Mucosa of descending colon (tissue), 3 donors: ENCODE results near the gene NUP42. TPM values are rescaled to one million over a fixed set of nuclear protein-coding genes. Genes with fewer than 3 reads are reported as not detected.
A peak's percentile ranks its signal among the peaks of the same experiment; 100 is the strongest.

Experiments used
- ATAC-seq: fragments of 200-7000 bp; cut with Tn5 transposase; one replicate; pipeline ENCODE4 v1.9.1; 2020; ENCODE audit warnings: mild to moderate bottlenecking, moderate library complexity
- DNase-seq, 3 donors: peaks; one replicate each; pipeline ENCODE4 v3.0.0-alpha.2; 2020
- H3K36me3 ChIP-seq: fragments of 200-600 bp; one replicate; pipeline ENCODE4 v1.8.0; 2021; ENCODE audit warnings: low read depth, mild to moderate bottlenecking
- H3K4me1 ChIP-seq: fragments of 200-600 bp; one replicate; pipeline ENCODE4 v1.8.0; 2021; ENCODE audit warnings: low read depth, mild to moderate bottlenecking
- H3K4me3 ChIP-seq: fragments of 200-600 bp; one replicate; pipeline ENCODE4 v1.8.0; 2021; ENCODE audit warnings: mild to moderate bottlenecking
- H3K9me3 ChIP-seq: fragments of 200-600 bp; one replicate; pipeline ENCODE4 v1.8.0; 2021; ENCODE audit warnings: mild to moderate bottlenecking
- intact Hi-C, 2 donors: fragments of 100-400 bp; cut with DNase I in 1 of 2; cut with micrococcal nuclease in 1 of 2; formaldehyde crosslinking; loops; one replicate each; pipeline versions ENCODE4 v1.11.0 to v1.11.1; 2022; cut with DNase I, micrococcal nuclease
- total RNA-seq, 3 donors: library from RNA; stranded (reverse); fragmentation: NEBNext Ultra II Directional in 2 of 3; extraction: Animal tissue kit (Norgen Biotek cat#: 25700) in 2 of 3; gene quantifications; one replicate each; pipeline versions ENCODE4 v1.2.1 to v1.2.4, GENCODE V29; 2021 to 2023
- TF ChIP-seq, protein P1 (sequence below): fragments of 200-600 bp; IDR thresholded peaks from one replicate; pipeline ENCODE4 v1.8.0; 2022; ENCODE audit warnings: antibody characterized with exemption, mild to moderate bottlenecking
- donor health status: DM: no; HTN: no; CAD: no; lungs with moderate emphysema.
- donor health status: DM: no; HTN: no; CAD: no.
- donor health status: DM: no; HTN: yes; CAD: no.

Gene NUP42
- total RNA-seq, 3 donors from 2014 or later, result 26.6 to 34.1 (median 27.6) TPM

DNA sequence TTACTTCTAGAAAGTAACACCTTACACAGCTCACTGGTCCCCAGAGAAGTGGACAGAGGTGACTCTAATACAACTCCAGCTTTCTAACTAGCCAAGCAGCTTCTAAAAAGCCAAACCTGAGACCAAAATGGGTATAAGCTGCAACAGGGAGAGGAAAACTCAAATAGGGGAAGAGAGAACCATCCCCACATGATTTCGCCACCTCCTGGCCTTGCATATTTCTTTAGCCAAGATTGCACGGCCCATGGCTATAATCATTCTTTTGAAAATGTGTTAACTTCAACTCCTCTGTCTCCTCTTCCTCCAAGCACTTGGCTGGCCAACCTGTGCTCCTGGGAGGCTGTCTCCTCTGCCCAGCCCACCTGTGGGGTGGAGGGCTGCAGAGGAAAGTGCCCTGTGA is 28.7 kb downstream of the NUP42 start:
- ATAC-seq, result no peak
- Histone ChIP-seq H3K36me3 (no peaks in the 10 kb centered on the region), H3K4me3 (no peak overlapping the region), H3K4me1 (no peaks in the 10 kb centered on the region), H3K9me3 (no peaks in the 10 kb centered on the region)
- DNase-seq, result no peak
- TF ChIP-seq, protein P1, sequence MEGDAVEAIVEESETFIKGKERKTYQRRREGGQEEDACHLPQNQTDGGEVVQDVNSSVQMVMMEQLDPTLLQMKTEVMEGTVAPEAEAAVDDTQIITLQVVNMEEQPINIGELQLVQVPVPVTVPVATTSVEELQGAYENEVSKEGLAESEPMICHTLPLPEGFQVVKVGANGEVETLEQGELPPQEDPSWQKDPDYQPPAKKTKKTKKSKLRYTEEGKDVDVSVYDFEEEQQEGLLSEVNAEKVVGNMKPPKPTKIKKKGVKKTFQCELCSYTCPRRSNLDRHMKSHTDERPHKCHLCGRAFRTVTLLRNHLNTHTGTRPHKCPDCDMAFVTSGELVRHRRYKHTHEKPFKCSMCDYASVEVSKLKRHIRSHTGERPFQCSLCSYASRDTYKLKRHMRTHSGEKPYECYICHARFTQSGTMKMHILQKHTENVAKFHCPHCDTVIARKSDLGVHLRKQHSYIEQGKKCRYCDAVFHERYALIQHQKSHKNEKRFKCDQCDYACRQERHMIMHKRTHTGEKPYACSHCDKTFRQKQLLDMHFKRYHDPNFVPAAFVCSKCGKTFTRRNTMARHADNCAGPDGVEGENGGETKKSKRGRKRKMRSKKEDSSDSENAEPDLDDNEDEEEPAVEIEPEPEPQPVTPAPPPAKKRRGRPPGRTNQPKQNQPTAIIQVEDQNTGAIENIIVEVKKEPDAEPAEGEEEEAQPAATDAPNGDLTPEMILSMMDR, result no peak
- intact Hi-C loops, result no loop called here

- ATAC-seq, result peak; percentile 54
Measured at GRCh38 chr7:23211589-23211988, 29.7 kb downstream of the NUP42 start.

DNA sequence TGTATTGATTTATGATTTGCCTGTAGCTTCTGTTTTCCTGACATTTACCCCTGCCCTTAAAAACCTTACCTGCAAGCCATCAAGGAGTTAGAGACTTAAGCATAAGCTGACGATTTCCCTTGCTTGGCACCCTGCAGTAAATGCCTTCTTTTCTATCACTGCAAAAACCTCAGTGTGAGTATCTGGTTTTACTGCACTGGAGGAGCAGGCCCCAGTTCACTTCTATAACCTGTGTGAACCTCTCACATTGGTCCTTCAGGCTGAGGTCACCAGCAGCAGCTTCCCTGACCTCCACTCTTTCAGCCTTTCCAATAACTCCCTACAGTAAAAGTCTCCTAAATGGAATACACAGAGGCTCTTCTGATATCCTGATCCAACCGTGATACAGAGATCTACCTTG is 30.5 kb downstream of the NUP42 start:
- no peaks in the 10 kb centered on the region for H3K4me1 ChIP-seq
- intact Hi-C loops, result no loop called here
- H3K36me3 ChIP-seq, result no peaks in the 10 kb centered on the region

More at GRCh38 chr7:23211589-23211988, 29.7 kb downstream of the NUP42 start:
- DNase-seq, result peak in 1 of 3 donors; percentile 43
- Histone ChIP-seq H3K4me1 (no peaks in the 10 kb centered on the region), H3K9me3 (no peaks in the 10 kb centered on the region), H3K36me3 (no peaks in the 10 kb centered on the region), H3K4me3 (no peak overlapping the region)
- intact Hi-C loops, result no loop called here
- TF ChIP-seq, protein P1, result no peak

GRCh38 chr7:23212841-23213240 is 31.0 kb downstream of the NUP42 start:
- Histone ChIP-seq H3K4me3 (no peak overlapping the region), H3K36me3 (no peaks in the 10 kb centered on the region), H3K9me3 (no peaks in the 10 kb centered on the region), H3K4me1 (no peaks in the 10 kb centered on the region)
- intact Hi-C loops, result no loop called here
- ATAC-seq, result no peak
- TF ChIP-seq, protein P1, result no peak
- DNase-seq, result peak in 1 of 3 donors; percentile 30

More for the DNA sequence above, 30.5 kb downstream of the NUP42 start:
- TF ChIP-seq, protein P1, result no peak
- no peak for DNase-seq
- Histone ChIP-seq H3K9me3 (no peaks in the 10 kb centered on the region), H3K4me3 (no peak overlapping the region)
- ATAC-seq, result no peak

- H3K36me3 ChIP-seq, result no peaks in the 10 kb centered on the region
- H3K9me3 ChIP-seq, result no peaks in the 10 kb centered on the region
- TF ChIP-seq, protein P1, result no peak
- no peaks in the 10 kb centered on the region for H3K4me1 ChIP-seq
- intact Hi-C loops, result no loop called here
- peak in 2 of 3 donors; percentile 56 to 76 for DNase-seq
- ATAC-seq, result peak; percentile 62
- no peak overlapping the region for H3K4me3 ChIP-seq
Measured at GRCh38 chr7:23213755-23214154, 31.9 kb downstream of the NUP42 start.

- intact Hi-C loops, result no loop called here
- Histone ChIP-seq H3K4me3 (no peak overlapping the region), H3K36me3 (no peaks in the 10 kb centered on the region), H3K4me1 (no peaks in the 10 kb centered on the region), H3K9me3 (no peaks in the 10 kb centered on the region)
- TF ChIP-seq, protein P1, result no peak
- DNase-seq, result no peak
- ATAC-seq, result no peak
Measured at GRCh38 chr7:23214423-23214822, 32.6 kb downstream of the NUP42 start.
